Measurements from ENCODE around the gene HM13.

DNA sequence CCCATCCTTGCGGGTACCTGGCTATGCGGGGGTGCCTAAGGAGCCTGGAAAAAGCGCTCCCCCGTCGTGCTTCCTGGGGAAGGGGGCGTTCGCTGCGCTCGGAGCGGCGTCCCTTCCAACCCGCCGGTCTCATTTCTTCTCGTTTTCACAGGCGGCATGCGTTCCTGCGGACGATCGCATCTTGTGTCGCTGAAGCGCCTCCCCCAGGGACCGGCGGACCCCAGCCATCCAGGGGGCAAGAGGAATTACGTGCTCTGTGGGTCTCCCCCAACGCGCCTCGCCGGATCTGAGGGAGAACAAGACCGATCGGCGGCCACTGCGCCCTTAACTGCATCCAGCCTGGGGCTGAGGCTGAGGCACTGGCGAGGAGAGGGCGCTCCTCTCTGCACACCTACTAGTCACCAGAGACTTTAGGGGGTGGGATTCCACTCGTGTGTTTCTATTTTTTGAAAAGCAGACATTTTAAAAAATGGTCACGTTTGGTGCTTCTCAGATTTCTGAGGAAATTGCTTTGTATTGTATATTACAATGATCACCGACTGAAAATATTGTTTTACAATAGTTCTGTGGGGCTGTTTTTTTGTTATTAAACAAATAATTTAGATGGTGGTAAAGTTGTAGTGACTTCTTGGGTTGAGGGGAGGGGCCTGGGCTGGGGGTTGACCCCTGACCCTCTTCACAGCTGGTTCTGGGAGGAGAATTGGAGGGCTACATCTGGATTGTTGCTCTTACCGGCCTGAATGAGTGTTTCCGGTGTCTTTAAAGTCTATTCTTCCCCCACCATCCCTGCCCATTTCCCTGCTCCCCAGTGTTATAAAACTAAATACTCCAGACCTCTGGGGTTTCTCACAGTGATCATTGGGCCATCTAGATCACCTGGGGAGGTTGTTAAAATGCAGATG lies 91.9 kb downstream of the HM13 start:
- no peak for TF ChIP-seq CEBPB (tag; IDR thresholded peaks at IDR 0.05)
- TF ChIP-seq FOSL1 (tag; conservative IDR thresholded peaks at IDR 0.05) = no peak
- peak in 1 of 2 experiments; percentile 83; a peak in 3 of 4 replicates for TF ChIP-seq SIN3A (IDR thresholded peaks at IDR 0.05; ENCODE audit: borderline replicate concordance in 2 of 2, control insufficient read depth in 1 of 2, low read depth in 2 of 2, low read length in 2 of 2)
- no peak for TF ChIP-seq ZBTB49 (CRISPR knock-in tag; IDR thresholded peaks at IDR 0.05; ENCODE audit: borderline replicate concordance)
- TF ChIP-seq, protein P1, sequence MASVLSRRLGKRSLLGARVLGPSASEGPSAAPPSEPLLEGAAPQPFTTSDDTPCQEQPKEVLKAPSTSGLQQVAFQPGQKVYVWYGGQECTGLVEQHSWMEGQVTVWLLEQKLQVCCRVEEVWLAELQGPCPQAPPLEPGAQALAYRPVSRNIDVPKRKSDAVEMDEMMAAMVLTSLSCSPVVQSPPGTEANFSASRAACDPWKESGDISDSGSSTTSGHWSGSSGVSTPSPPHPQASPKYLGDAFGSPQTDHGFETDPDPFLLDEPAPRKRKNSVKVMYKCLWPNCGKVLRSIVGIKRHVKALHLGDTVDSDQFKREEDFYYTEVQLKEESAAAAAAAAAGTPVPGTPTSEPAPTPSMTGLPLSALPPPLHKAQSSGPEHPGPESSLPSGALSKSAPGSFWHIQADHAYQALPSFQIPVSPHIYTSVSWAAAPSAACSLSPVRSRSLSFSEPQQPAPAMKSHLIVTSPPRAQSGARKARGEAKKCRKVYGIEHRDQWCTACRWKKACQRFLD (CRISPR knock-in tag; IDR thresholded peaks at IDR 0.05) = peak; percentile 65; the same call in 1 of the 2 replicates
- TF ChIP-seq ZSCAN29 (IDR thresholded peaks at IDR 0.05) = no peak
- TF ChIP-seq ZNF76 (CRISPR knock-in tag; IDR thresholded peaks at IDR 0.05; ENCODE audit: borderline replicate concordance) = no peak
- no peak for TF ChIP-seq ZNF174 (CRISPR knock-in tag; IDR thresholded peaks at IDR 0.05)
- no peak for TF ChIP-seq MYC (IDR thresholded peaks at IDR 0.05; ENCODE audit: low read depth, low read length)
- TF ChIP-seq MYC (CRISPR knock-in tag; IDR thresholded peaks at IDR 0.05; ENCODE audit: borderline replicate concordance, low read depth) = no peak
- TF ChIP-seq NRF1 (conservative IDR thresholded peaks at IDR 0.05 in 1 of 2, IDR thresholded peaks at IDR 0.05 in 1 of 2) = no peak
- TF ChIP-seq ATF1 (CRISPR knock-in tag; IDR thresholded peaks at IDR 0.05) = no peak
- no peak for TF ChIP-seq ATF1 (tag; IDR thresholded peaks at IDR 0.05)
- no peak for TF ChIP-seq TEAD4 (IDR thresholded peaks at IDR 0.05; ENCODE audit: low read length)
- no peak for TF ChIP-seq TEAD4 (CRISPR knock-in tag; IDR thresholded peaks at IDR 0.05; ENCODE audit: borderline replicate concordance)
